SJCRH30 (cell line): ENCODE data around the gene RAB8B. TPM values are rescaled to one million over a fixed set of nuclear protein-coding genes. Genes with fewer than 3 reads are reported as not detected.

Experiments
- DNase-seq, 2 experiments: peaks; one replicate each; pipeline ENCODE4 v3.0.0-alpha.2; 2015 to 2020
- H3K27ac ChIP-seq: fragments of 250-450 bp; sonication (Bioruptor Pico); 2 replicates; pipeline ENCODE4 v1.5.1; 2020; ENCODE audit warnings: mild to moderate bottlenecking, moderate library complexity
- H3K27me3 ChIP-seq: fragments of 250-450 bp; sonication (Bioruptor Pico); 2 replicates; pipeline ENCODE4 v1.5.1; 2020; ENCODE audit warnings: mild to moderate bottlenecking, moderate library complexity
- H3K36me3 ChIP-seq: fragments of 250-450 bp; sonication (Bioruptor Pico); 2 replicates; pipeline ENCODE4 v1.5.1; 2020; ENCODE audit warnings: mild to moderate bottlenecking, moderate library complexity
- H3K4me1 ChIP-seq: fragments of 250-450 bp; sonication (Bioruptor Pico); 2 replicates; pipeline ENCODE4 v1.5.1; 2020; ENCODE audit warnings: mild to moderate bottlenecking, moderate library complexity
- H3K4me3 ChIP-seq: fragments of 250-450 bp; sonication (Bioruptor Pico); 2 replicates; pipeline ENCODE4 v1.5.1; 2020; ENCODE audit warnings: mild to moderate bottlenecking, moderate library complexity
- H3K9me3 ChIP-seq: fragments of 250-450 bp; sonication (Bioruptor Pico); replicated peaks from 2 replicates; pipeline ENCODE4 v1.5.1; 2020; ENCODE audit warnings: mild to moderate bottlenecking, moderate library complexity
- total RNA-seq: library from RNA; depleted of rRNA; stranded (reverse); fragments of >200 nt; shearing (Covaris generic); gene quantifications from 2 replicates; pipeline ENCODE4 v1.2.3, GENCODE V29; 2014; rRNA removed

The RAB8B gene
- total RNA-seq: 47.2 and 50.4 TPM in 2 replicates

GRCh38 chr15:63188926-63189871 is at the start of gene RAB8B:
Gene RAB8B, plus strand, starts transcription at chr15:63189606. Its CDS starts 19 bp downstream, at chr15:63189625.
- peak within 1 kb of the TSS; percentile 65 for H3K27ac ChIP-seq
- DNase-seq: peak; percentile 98 to 99
- H3K36me3 ChIP-seq: no peaks in the 10 kb centered on the region
- peak within 1 kb of the TSS; percentile 59 for H3K4me3 ChIP-seq
- H3K27me3 ChIP-seq: no peaks in the 10 kb centered on the region
- H3K4me1 ChIP-seq: peaks cover 29% of the 10 kb centered on the region
- no peaks in the 10 kb centered on the region for H3K9me3 ChIP-seq

- H3K4me1 ChIP-seq: no peaks in the 10 kb centered on the region
- H3K9me3 ChIP-seq: no peaks in the 10 kb centered on the region
These were observed 48.5 kb upstream of the RAB8B start for GRCh38 chr15:63140936-63141335.

GRCh38 chr15:63145426-63145825 is 44.0 kb upstream of the RAB8B start:
- Histone ChIP-seq H3K4me3 (no peak overlapping the region), H3K36me3 (peaks cover 7% of the 10 kb centered on the region), H3K4me1 (no peaks in the 10 kb centered on the region), H3K27ac (no peak overlapping the region), H3K9me3 (no peaks in the 10 kb centered on the region), H3K27me3 (no peaks in the 10 kb centered on the region)
- no peak for DNase-seq

More at GRCh38 chr15:63140936-63141335, 48.5 kb upstream of the RAB8B start:
- no peak for DNase-seq
- no peak overlapping the region for H3K27ac ChIP-seq
- no peak overlapping the region for H3K4me3 ChIP-seq
- no peaks in the 10 kb centered on the region for H3K27me3 ChIP-seq
- H3K36me3 ChIP-seq: no peaks in the 10 kb centered on the region

- Histone ChIP-seq H3K27ac (no peak overlapping the region), H3K27me3 (no peaks in the 10 kb centered on the region), H3K9me3 (no peaks in the 10 kb centered on the region), H3K4me3 (no peak overlapping the region), H3K36me3 (peaks cover 7% of the 10 kb centered on the region), H3K4me1 (no peaks in the 10 kb centered on the region)
- DNase-seq: no peak
These were observed 42.7 kb upstream of the RAB8B start for GRCh38 chr15:63146684-63147083.

- H3K4me1 ChIP-seq: no peaks in the 10 kb centered on the region
- H3K4me3 ChIP-seq: no peak overlapping the region
- H3K36me3 ChIP-seq: peaks cover 16% of the 10 kb centered on the region
- DNase-seq: no peak
- no peaks in the 10 kb centered on the region for H3K9me3 ChIP-seq
- H3K27me3 ChIP-seq: no peaks in the 10 kb centered on the region
- no peak overlapping the region for H3K27ac ChIP-seq
These were observed 37.7 kb upstream of the RAB8B start for GRCh38 chr15:63151665-63152064.

GRCh38 chr15:63155486-63155885 is 33.9 kb upstream of the RAB8B start:
- DNase-seq: peak in 1 of 2 experiments; percentile 62
- no peaks in the 10 kb centered on the region for H3K9me3 ChIP-seq
- H3K27me3 ChIP-seq: no peaks in the 10 kb centered on the region
- H3K4me3 ChIP-seq: peak overlapping the region; percentile 68
- H3K4me1 ChIP-seq: no peaks in the 10 kb centered on the region
- H3K36me3 ChIP-seq: peaks cover 9% of the 10 kb centered on the region
- H3K27ac ChIP-seq: peak overlapping the region; percentile 89

GRCh38 chr15:63156086-63156710 is 33.2 kb upstream of the RAB8B start:
- H3K27ac ChIP-seq: peak overlapping the region; percentile 89
- peak in 1 of 2 experiments; percentile 44 for DNase-seq

GRCh38 chr15:63156755-63157117 is 32.7 kb upstream of the RAB8B start:
- Histone ChIP-seq H3K9me3 (no peaks in the 10 kb centered on the region), H3K27me3 (no peaks in the 10 kb centered on the region), H3K4me1 (no peaks in the 10 kb centered on the region), H3K36me3 (peaks cover 9% of the 10 kb centered on the region), H3K4me3 (peak overlapping the region; percentile 68), H3K27ac (peak overlapping the region; percentile 89)
- DNase-seq: peak; percentile 66 to 77

More at GRCh38 chr15:63156086-63156710, 33.2 kb upstream of the RAB8B start:
- H3K4me1 ChIP-seq: no peaks in the 10 kb centered on the region
- H3K9me3 ChIP-seq: no peaks in the 10 kb centered on the region
- H3K27me3 ChIP-seq: no peaks in the 10 kb centered on the region
- H3K36me3 ChIP-seq: peaks cover 9% of the 10 kb centered on the region
- H3K4me3 ChIP-seq: peak overlapping the region; percentile 68

- DNase-seq: peak; percentile 96 to 97
- H3K4me3 ChIP-seq: peak within 1 kb of the TSS; percentile 68
- H3K27ac ChIP-seq: peak within 1 kb of the TSS; percentile 89
- H3K4me1 ChIP-seq: no peaks in the 10 kb centered on the region
- H3K27me3 ChIP-seq: no peaks in the 10 kb centered on the region
- no peaks in the 10 kb centered on the region for H3K9me3 ChIP-seq
- H3K36me3 ChIP-seq: peaks cover 9% of the 10 kb centered on the region
These were observed 32.1 kb upstream of the RAB8B start, which contains the start of gene RPS27L for GRCh38 chr15:63157118-63157843. Gene RPS27L, minus strand, starts transcription at chr15:63157477. Its CDS starts 72 bp downstream, at chr15:63157405.

GRCh38 chr15:63157891-63158431 is 31.4 kb upstream of the RAB8B start:
- Histone ChIP-seq H3K4me1 (no peaks in the 10 kb centered on the region), H3K27me3 (no peaks in the 10 kb centered on the region), H3K9me3 (no peaks in the 10 kb centered on the region), H3K4me3 (peak overlapping the region; percentile 68), H3K27ac (peak overlapping the region; percentile 89), H3K36me3 (peaks cover 9% of the 10 kb centered on the region)
- DNase-seq: peak; percentile 82 to 84

- Histone ChIP-seq H3K4me3 (no peak overlapping the region), H3K27ac (no peak overlapping the region), H3K36me3 (no peaks in the 10 kb centered on the region), H3K4me1 (no peaks in the 10 kb centered on the region), H3K27me3 (no peaks in the 10 kb centered on the region), H3K9me3 (no peaks in the 10 kb centered on the region)
- no peak for DNase-seq
These were observed 28.8 kb upstream of the RAB8B start for GRCh38 chr15:63160638-63161037.

GRCh38 chr15:63163217-63163616 is 26.2 kb upstream of the RAB8B start:
- Histone ChIP-seq H3K4me1 (no peaks in the 10 kb centered on the region), H3K9me3 (no peaks in the 10 kb centered on the region; the same call in 1 of the 2 replicates), H3K27ac (no peak overlapping the region), H3K36me3 (no peaks in the 10 kb centered on the region), H3K4me3 (no peak overlapping the region), H3K27me3 (no peaks in the 10 kb centered on the region)
- no peak for DNase-seq

- no peaks in the 10 kb centered on the region for H3K27me3 ChIP-seq
- no peak for DNase-seq
- no peaks in the 10 kb centered on the region for H3K36me3 ChIP-seq
- H3K9me3 ChIP-seq: no peaks in the 10 kb centered on the region; the same call in 1 of the 2 replicates
- no peak overlapping the region for H3K27ac ChIP-seq
- H3K4me1 ChIP-seq: no peaks in the 10 kb centered on the region
- no peak overlapping the region for H3K4me3 ChIP-seq
These were observed 24.1 kb upstream of the RAB8B start for GRCh38 chr15:63165166-63165859.

- Histone ChIP-seq H3K27ac (no peak overlapping the region), H3K27me3 (no peaks in the 10 kb centered on the region), H3K4me3 (no peak overlapping the region), H3K36me3 (no peaks in the 10 kb centered on the region), H3K9me3 (no peaks in the 10 kb centered on the region; the same call in 1 of the 2 replicates), H3K4me1 (no peaks in the 10 kb centered on the region)
- no peak for DNase-seq
These were observed 23.2 kb upstream of the RAB8B start for GRCh38 chr15:63166219-63166618.
